ENCODE data around the gene POU2F1.
"Not testable (repeated sequence)": the region's sequence is repeated elsewhere in the genome, so short reads cannot be mapped to it uniquely, and the experiment has no call there.

The POU2F1 gene

GRCh38 chr1:167305059-167305705, 84.5 kb downstream of the POU2F1 start:
- DNase-seq (ENCODE audit: low read depth): no peak
- no peak overlapping the region for H3K4me3 ChIP-seq (ENCODE audit: low read depth, low read length)
- no peak for TF ChIP-seq CTCF (IDR thresholded peaks at IDR 0.05; ENCODE audit: control insufficient read depth, extremely low read depth, insufficient read depth)

GRCh38 chr1:167305706-167306277, 85.1 kb downstream of the POU2F1 start:
- H3K4me3 ChIP-seq (ENCODE audit: low read depth, low read length): no peak overlapping the region
- no peak for DNase-seq (ENCODE audit: low read depth)
- no peak for TF ChIP-seq CTCF (IDR thresholded peaks at IDR 0.05; ENCODE audit: control insufficient read depth, extremely low read depth, insufficient read depth)

- TF ChIP-seq CTCF (IDR thresholded peaks at IDR 0.05; ENCODE audit: control insufficient read depth, extremely low read depth, insufficient read depth): no peak
- DNase-seq (ENCODE audit: low read depth): no peak
- no peak overlapping the region for H3K4me3 ChIP-seq (ENCODE audit: low read depth, low read length)
Measured at GRCh38 chr1:167310732-167311131, 90.0 kb downstream of the POU2F1 start.

GRCh38 chr1:167312871-167313270, 92.2 kb downstream of the POU2F1 start:
- DNase-seq (ENCODE audit: low read depth): no peak
- H3K4me3 ChIP-seq (ENCODE audit: low read depth, low read length): no peak overlapping the region
- no peak for TF ChIP-seq CTCF (IDR thresholded peaks at IDR 0.05; ENCODE audit: control insufficient read depth, extremely low read depth, insufficient read depth)

GRCh38 chr1:167314671-167315070, 94.0 kb downstream of the POU2F1 start:
- no peak for DNase-seq (ENCODE audit: low read depth)
- no peak overlapping the region for H3K4me3 ChIP-seq (ENCODE audit: low read depth, low read length)
- no peak for TF ChIP-seq CTCF (IDR thresholded peaks at IDR 0.05; ENCODE audit: control insufficient read depth, extremely low read depth, insufficient read depth)

- no peak for DNase-seq (ENCODE audit: low read depth)
- no peak for TF ChIP-seq CTCF (IDR thresholded peaks at IDR 0.05; ENCODE audit: control insufficient read depth, extremely low read depth, insufficient read depth)
- no peak overlapping the region for H3K4me3 ChIP-seq (ENCODE audit: low read depth, low read length)
Measured at GRCh38 chr1:167317463-167317862, 96.8 kb downstream of the POU2F1 start.

- DNase-seq (ENCODE audit: low read depth); H3K4me3 ChIP-seq (ENCODE audit: low read depth, low read length): not testable (repeated sequence)
Measured at GRCh38 chr1:167319206-167319605, 98.5 kb downstream of the POU2F1 start.
